GM20431 (cell line): ENCODE results near the gene PRMT7.

Experiments
- in situ Hi-C: fragments of 300-500 bp; cut with MseI, MboI; formaldehyde crosslinking; loops from one replicate; pipeline ENCODE4 v1.15.0; 2020; ENCODE audit warnings: low sequenced_read_pairs; ENCODE audit not compliant: unreplicated experiment

Gene PRMT7

GRCh38 chr16:68359398-68360191 is 48.8 kb downstream of the PRMT7 start:
- in situ Hi-C loops, result no loop called here

DNA sequence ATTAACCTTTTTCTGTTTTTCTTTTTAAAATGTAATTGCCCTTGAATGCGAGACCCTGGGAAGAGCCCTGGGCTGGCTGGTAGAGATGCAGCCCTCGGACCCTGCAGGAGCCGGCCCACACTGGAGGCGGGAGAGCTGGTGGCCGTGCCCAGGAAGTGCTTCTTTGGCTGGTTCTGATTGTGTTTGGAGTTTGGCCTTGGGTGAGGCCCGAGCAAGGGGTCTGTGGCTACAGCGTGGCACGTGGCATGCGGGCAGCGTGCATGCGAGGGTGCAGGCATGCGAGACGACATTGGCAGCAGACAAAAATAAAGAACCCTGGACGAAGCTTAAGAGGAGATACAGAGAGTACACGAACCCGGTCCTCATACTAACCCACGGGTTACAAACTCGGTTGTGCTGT is 49.7 kb downstream of the PRMT7 start:
- in situ Hi-C loops, result no loop called here

DNA sequence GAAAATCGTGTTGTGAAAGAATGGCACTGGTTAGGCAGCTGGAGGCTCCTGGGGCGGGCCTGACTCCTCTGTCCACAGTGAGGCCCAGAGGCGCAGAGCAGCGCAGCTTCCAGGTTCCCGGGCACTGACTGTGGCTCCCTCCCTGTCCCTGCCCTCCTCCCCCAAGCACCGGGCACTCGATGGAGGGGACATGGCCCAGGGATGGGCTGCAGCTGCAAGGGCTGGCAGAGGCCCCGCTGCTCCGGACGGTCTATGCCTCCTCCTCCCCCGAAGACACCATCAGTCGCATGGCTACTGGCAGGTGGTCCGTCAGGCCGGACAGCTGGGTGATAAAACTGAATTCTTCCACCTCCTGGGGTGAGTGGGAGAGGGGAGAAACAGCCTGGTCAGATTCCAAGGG is 50.1 kb downstream of the PRMT7 start:
- in situ Hi-C loops, result no loop called here

- in situ Hi-C loops, result no loop called here
Measured at GRCh38 chr16:68361485-68361884, 50.7 kb downstream of the PRMT7 start.

- in situ Hi-C loops, result no loop called here
Measured at GRCh38 chr16:68362262-68362913, 51.6 kb downstream of the PRMT7 start.

DNA sequence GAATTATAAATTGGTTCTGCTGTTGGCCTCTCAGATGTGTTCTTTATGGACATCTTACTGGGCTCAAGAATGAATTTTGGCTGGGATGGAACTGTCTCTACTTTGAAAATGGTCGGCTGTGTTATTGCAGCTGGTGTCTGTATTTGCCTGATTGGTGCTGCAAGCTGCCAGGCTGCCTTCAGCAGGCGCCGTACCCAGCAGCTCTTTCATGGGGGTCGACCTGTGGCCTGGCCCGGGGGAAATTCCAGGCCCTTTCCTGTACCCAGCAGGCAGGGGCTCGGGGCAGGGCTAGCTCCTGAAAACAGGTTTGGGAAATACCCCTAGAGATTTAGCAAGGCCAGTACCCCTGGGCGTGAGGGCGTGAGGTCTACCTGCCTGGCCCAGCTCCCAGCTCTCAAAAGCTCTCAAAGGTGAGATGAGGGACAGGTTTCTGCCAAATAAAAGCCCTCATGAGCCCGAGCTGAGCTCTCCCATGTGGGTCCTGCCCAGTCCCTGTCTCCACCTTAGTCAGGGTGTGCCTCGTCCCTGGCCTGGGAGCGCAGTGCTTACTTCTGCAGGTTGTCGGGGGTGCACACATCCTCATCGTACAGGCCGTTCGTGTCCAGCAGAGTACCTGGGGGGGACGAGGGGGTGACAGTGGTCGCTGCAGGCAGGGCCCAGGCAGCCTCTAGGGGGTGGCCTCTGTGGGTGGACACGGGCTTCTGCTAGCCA is 52.3 kb downstream of the PRMT7 start:
- in situ Hi-C loops, result no loop called here

- in situ Hi-C loops, result no loop called here
Measured at GRCh38 chr16:68363658-68364521, 53.1 kb downstream of the PRMT7 start.

- in situ Hi-C loops, result no loop called here
Measured at GRCh38 chr16:68364561-68364998, 53.8 kb downstream of the PRMT7 start.

- in situ Hi-C loops, result no loop called here
Measured at GRCh38 chr16:68365167-68365817, 54.5 kb downstream of the PRMT7 start.

DNA sequence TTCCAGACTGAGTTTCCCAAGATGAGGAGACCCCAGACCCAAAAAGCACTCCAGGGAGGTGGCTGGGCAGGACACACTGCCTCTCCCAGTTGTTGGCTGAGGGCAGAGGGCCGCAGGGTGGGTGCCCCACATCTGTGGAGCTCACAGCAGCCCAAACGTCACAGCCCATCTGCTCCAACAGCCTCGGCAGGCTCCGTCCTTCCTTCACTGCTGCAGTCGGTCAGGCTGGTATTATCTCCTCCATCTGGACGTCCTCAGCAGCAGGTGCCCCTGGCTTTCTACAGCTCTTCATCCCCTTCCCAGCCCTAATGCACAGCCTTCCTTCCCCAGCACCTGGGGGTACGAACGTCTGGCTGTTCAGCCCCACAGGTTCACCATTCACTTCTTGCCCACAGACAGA is 55.2 kb downstream of the PRMT7 start:
- in situ Hi-C loops, result no loop called here

DNA sequence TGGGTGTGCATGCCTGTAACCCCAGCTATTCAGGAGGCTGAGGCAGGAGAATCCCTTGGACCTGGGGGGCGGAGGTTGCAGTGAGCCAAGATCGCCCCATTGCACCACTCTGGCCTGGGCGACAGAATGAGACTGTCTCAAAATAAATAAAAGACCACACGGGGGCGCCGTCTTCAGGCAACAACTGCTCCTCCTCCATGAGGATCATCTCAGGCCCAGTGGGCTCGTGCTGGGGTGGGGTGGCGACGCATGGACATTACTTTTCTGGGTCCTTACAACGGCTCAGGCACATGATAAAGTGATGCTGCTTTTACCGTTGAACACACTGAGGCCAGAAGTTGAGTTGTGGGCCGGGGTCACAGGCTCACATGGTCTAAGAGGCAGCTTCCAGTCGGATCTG is 56.2 kb downstream of the PRMT7 start:
- in situ Hi-C loops, result no loop called here

DNA sequence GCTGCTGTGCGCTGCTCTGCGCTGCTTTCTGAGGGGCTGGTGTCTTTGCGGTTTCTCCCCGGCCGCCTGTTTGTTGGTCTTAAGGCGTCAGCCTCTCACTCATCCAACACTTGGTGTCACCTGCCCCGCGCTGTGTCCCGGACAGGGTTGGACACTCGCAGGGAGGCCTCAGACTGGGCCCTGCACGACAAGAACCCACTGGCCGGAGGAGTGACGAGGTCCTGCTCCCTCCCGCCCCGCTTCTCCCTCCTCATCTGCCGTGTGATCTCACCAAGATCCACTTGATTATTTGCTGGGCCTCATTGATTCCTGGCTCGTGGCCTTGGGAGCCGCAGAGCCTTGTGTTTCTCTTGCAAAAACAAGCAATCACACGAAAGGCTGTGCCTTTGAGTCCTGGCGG is 56.6 kb downstream of the PRMT7 start:
- in situ Hi-C loops, result no loop called here

DNA sequence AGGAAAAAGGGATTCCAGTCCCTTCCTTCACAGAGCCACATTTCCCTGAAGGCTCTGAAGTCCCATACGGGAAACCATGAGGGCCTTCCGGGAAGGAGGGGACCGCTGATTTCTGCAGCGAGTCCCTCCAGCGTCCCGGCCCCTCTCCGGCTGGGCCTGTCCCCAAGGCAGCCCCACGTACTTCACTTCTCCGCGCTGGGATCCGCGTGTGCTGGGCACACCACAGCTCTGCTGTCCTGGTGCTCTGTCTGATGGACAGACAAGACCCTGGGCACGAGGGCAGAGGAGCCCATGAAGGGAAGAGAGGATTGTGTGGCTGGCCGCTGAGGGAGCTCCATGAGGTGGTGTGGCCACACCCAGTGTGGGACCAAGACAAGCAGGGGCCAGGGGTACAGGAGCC is 57.1 kb downstream of the PRMT7 start:
- in situ Hi-C loops, result no loop called here

- in situ Hi-C loops, result no loop called here
Measured at GRCh38 chr16:68368301-68368888, 57.6 kb downstream of the PRMT7 start.

- in situ Hi-C loops, result no loop called here
Measured at GRCh38 chr16:68369168-68369567, 58.3 kb downstream of the PRMT7 start.

DNA sequence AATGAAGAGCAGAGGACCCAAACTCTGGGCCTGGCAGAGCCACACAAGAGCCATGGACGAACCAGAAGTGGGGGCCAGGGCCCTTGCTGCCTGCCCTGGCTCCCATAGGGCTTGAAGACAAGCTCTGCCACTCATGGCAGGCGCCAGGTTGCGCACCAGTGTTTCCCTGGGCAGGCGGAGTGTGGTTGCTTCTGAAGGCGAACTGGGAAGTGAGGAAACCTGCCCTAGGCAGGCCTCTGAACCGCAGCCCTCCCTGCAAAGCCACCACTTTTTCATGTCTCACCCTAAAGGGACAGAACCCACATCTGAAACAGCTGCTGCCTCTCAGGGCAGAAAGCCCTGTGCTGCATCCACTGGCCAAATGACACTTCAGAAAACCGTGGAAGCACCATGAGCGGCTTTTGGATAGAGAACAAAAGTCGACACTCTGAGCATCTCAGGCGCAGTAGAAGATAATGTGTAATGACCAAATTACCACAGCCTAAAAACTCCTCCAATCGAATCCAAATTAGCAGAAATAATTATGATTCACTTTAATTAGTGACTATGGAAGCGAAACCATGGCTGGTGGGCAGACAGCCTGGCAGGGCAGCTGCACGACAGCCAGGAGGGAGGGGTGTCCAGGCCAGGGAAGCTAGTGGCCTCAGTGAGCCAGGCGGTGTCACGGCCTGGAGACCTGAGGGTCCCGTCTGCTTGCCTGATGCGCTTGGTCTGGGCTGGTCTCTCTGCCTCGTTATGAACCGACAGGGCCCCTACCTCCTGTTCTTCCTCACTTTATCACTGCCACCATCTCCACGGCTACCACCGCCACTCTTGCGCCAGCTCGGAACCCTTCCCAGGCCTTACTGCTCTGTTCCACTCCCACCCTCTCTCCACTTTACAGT is 59.1 kb downstream of the PRMT7 start:
- in situ Hi-C loops, result no loop called here

DNA sequence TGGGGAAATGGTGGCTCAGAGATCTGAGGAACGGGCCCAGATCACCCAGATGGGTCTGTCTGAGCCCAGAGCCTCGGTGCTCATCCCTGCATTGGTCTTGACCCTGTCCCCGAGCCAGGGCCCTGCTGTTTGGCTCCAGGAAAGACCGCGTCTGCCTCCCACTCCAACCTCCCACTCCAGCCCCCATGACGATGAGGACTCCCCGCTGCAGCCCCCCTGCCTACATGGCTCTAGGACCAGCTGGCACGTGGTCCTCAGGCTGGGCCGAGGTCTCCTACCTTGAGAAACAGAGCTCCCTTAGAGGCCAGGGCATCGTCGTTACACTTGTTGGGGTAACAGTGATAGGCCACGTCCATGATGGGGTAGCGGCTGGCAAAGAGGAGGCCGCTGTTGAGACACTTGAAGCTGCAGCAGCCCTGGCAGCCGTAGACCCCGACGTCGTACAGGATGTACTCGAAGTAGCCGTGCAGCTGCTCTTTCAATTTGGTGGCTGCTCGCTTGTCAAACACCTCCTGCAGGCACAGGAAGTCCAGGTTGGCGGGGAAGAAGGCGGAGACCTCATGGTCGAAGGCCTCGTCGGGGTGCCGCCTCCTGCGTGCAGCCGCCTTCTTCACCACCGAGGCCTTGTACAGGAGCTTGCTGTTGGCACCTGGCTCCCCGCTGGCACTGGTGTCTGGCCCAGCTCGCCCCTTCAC is 59.9 kb downstream of the PRMT7 start:
- in situ Hi-C loops, result no loop called here

GRCh38 chr16:68371276-68371651 is 60.4 kb downstream of the PRMT7 start:
- in situ Hi-C loops, result no loop called here
